Neural cell (in vitro differentiated cells): ENCODE data around the gene CEACAM18. TPM values are rescaled to one million over a fixed set of nuclear protein-coding genes. Genes with fewer than 3 reads are reported as not detected.

Experiments used
- H2AFZ ChIP-seq: fragments of 200-600, 300-800 bp; sonication (generic), shearing (Covaris generic); 2 replicates; pipeline ENCODE4 v1.6.0; 2014; ENCODE audit warnings: low read depth, mild to moderate bottlenecking, antibody characterized with exemption, low read length, moderate library complexity
- H3F3A ChIP-seq: fragments of 200-600 bp; shearing (Covaris generic); 2 replicates; pipeline ENCODE4 v1.6.1; 2016; ENCODE audit warnings: mild to moderate bottlenecking, moderate library complexity, mixed read lengths, antibody characterized with exemption, low read length; ENCODE audit not compliant: insufficient read depth, poor library complexity, severe bottlenecking
- H3K27ac ChIP-seq: fragments of 200-600, 300-800 bp; sonication (generic), shearing (Covaris generic); 2 replicates; pipeline ENCODE4 v1.5.1; 2014; ENCODE audit warnings: mild to moderate bottlenecking, low read length, moderate library complexity
- H3K27me3 ChIP-seq: fragments of 300-800, 200-600 bp; sonication (generic), shearing (Covaris generic); 2 replicates; pipeline ENCODE4 v1.6.0; 2014; ENCODE audit warnings: mild to moderate bottlenecking, low read depth, low read length, moderate library complexity; ENCODE audit not compliant: insufficient read depth
- H3K36me3 ChIP-seq: fragments of 300-800, 200-600 bp; sonication (generic), shearing (Covaris generic); 2 replicates; pipeline ENCODE4 v1.5.1; 2014; ENCODE audit warnings: mild to moderate bottlenecking, antibody characterized with exemption, low read length, moderate library complexity; ENCODE audit not compliant: insufficient read depth
- H3K4me2 ChIP-seq: fragments of 300-800, 200-600 bp; sonication (generic), shearing (Covaris generic); 2 replicates; pipeline ENCODE4 v1.6.0; 2014; ENCODE audit warnings: mild to moderate bottlenecking, low read length
- H3K4me3 ChIP-seq: fragments of 300-800, 200-600 bp; sonication (generic), shearing (Covaris generic); 2 replicates; pipeline ENCODE4 v1.5.1; 2014; ENCODE audit warnings: mild to moderate bottlenecking, low read length, moderate library complexity
- H3K79me2 ChIP-seq: fragments of 200-600 bp; shearing (Covaris generic); replicated peaks from 2 replicates; pipeline ENCODE4 v1.6.0; 2014; ENCODE audit warnings: mild to moderate bottlenecking, low read length, moderate library complexity; ENCODE audit not compliant: insufficient read depth
- H3K9ac ChIP-seq: fragments of 300-800, 200-600 bp; sonication (generic), shearing (Covaris generic); 2 replicates; pipeline ENCODE4 v1.6.1; 2016; ENCODE audit warnings: mild to moderate bottlenecking, low read length, mixed read lengths
- H3K9me2 ChIP-seq: fragments of 200-600 bp; shearing (Covaris generic); 2 replicates; pipeline ENCODE4 v1.6.1; 2016; ENCODE audit warnings: mild to moderate bottlenecking, low read length, mixed read lengths; ENCODE audit not compliant: insufficient read depth
- H3K9me3 ChIP-seq: fragments of 200-600, 300-800 bp; sonication (generic), shearing (Covaris generic); 2 replicates; pipeline ENCODE4 v1.6.1; 2016; ENCODE audit warnings: mild to moderate bottlenecking, mixed run types, low read length, moderate library complexity, mixed read lengths
- H4K20me1 ChIP-seq: fragments of 200-600 bp; shearing (Covaris generic); 2 replicates; pipeline ENCODE4 v1.6.1; 2016; ENCODE audit warnings: mild to moderate bottlenecking, mixed run types; ENCODE audit not compliant: insufficient read depth
- EP300 ChIP-seq: fragments of 450-650 bp; conservative IDR thresholded peaks from 2 replicates; pipeline ENCODE4 v1.6.1; 2014; ENCODE audit warnings: antibody characterized with exemption, mild to moderate bottlenecking, moderate library complexity; ENCODE audit not compliant: poor library complexity, severe bottlenecking
- EZH2 ChIP-seq: fragments of 200-600, 300-800 bp; shearing (Covaris generic), sonication (generic); IDR thresholded peaks from 2 replicates; pipeline ENCODE4 v1.6.1; 2014; ENCODE audit warnings: antibody characterized with exemption, low read length, borderline replicate concordance, mild to moderate bottlenecking; ENCODE audit not compliant: insufficient read depth, poor library complexity, severe bottlenecking
- MXI1 ChIP-seq: fragments of 450-650 bp; conservative IDR thresholded peaks from 2 replicates; pipeline ENCODE4 v1.6.1; 2014; ENCODE audit warnings: antibody characterized with exemption, mild to moderate bottlenecking; ENCODE audit not compliant: poor library complexity, severe bottlenecking
- POLR2AphosphoS5 ChIP-seq: IDR thresholded peaks from 2 replicates; pipeline ENCODE4 v1.6.1; 2012
- RAD21 ChIP-seq: fragments of 450-650 bp; conservative IDR thresholded peaks from 2 replicates; pipeline ENCODE4 v1.6.1; 2014; ENCODE audit warnings: antibody characterized with exemption, mild to moderate bottlenecking, moderate library complexity
- REST ChIP-seq: IDR thresholded peaks from 2 replicates; pipeline ENCODE4 v1.6.1; 2012; ENCODE audit warnings: borderline replicate concordance
- SMC3 ChIP-seq: fragments of 450-650 bp; conservative IDR thresholded peaks from 2 replicates; pipeline ENCODE4 v1.6.1; 2014; ENCODE audit warnings: antibody characterized with exemption, mild to moderate bottlenecking, moderate library complexity; ENCODE audit not compliant: poor library complexity
- TAF1 ChIP-seq: IDR thresholded peaks from 2 replicates; pipeline ENCODE4 v1.6.1; 2012; ENCODE audit warnings: low read depth
- polyA minus RNA-seq: library from RNA; depleted of rRNA, polyadenylated mRNA; stranded (reverse); fragments of >200 nt; gene quantifications from 2 replicates; pipeline ENCODE4 v1.2.3, GENCODE V29; 2014
- polyA plus RNA-seq: library from polyadenylated mRNA; depleted of rRNA; stranded (reverse); fragments of >200 nt; gene quantifications from 2 replicates; pipeline ENCODE4 v1.2.3, GENCODE V29; 2014
- TF ChIP-seq, protein P1 (sequence below): fragments of 450-650 bp; IDR thresholded peaks from 2 replicates; pipeline ENCODE4 v1.5.1; 2014; ENCODE audit warnings: antibody characterized with exemption, mild to moderate bottlenecking, moderate library complexity; ENCODE audit not compliant: poor library complexity, severe bottlenecking

CEACAM18 gene
- polyA plus RNA-seq (not detected in 2 replicates), polyA minus RNA-seq (not detected in 2 replicates)

DNA sequence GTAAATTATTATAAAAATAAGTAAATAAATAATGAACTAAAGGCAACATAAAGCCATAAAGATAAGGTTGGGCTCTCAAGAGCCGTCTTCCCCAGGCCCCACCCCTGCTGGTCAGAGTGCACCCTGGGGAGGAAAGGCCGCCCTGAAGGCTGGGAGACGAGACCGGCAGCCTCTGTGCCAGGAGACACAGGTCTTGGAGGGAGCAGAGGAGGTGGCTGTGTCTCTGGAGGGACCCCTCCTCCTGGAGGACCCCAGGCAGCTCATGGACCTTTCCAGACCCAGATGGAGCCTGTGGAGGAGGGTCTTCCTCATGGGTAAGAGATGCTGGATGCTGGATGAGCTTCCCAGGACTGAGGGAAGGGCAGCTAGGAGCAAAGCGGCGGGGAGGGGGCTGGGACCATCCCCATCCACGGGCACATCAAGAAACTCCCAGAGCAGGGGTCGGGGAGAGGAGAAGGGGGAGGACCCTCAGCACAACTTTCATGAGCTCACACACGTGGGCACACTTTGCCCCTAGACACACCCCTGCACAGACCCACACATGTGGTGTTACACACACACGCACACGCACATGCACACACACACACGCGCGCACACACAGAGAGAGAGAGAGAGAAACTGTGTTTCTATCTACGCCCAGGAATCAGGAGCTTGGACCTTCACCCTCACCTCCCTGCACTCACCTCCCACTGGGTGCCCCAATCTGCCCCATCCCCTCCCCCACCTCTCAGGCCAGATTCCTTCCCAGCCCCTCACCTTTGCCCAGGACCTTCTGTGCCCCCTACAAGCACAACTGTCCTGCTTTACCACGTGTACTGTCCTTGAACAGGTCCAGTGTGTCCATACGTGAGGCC is at the start of gene CEACAM18:
CEACAM18 (plus strand) TSS at position 159 of the 854 bp plus-strand sequence.
- no peaks in the 10 kb centered on the region for H3K9me3 ChIP-seq
- no peak within 1 kb of the TSS for H2AFZ ChIP-seq
- no peak within 1 kb of the TSS for H3K27ac ChIP-seq
- no peaks in the 10 kb centered on the region for H4K20me1 ChIP-seq
- no peaks in the 10 kb centered on the region for H3K79me2 ChIP-seq
- no peaks in the 10 kb centered on the region for H3K9me2 ChIP-seq
- no peak within 1 kb of the TSS for H3K9ac ChIP-seq
- no peaks in the 10 kb centered on the region for H3K36me3 ChIP-seq
- H3F3A ChIP-seq = no peaks in the 10 kb centered on the region
- H3K27me3 ChIP-seq = no peaks in the 10 kb centered on the region
- H3K4me3 ChIP-seq = no peak within 1 kb of the TSS
- no peak within 1 kb of the TSS for H3K4me2 ChIP-seq
- no peak for TF ChIP-seq EP300
- TF ChIP-seq SMC3 = no peak
- no peak for TF ChIP-seq TAF1
- TF ChIP-seq RAD21 = no peak
- no peak for TF ChIP-seq MXI1
- TF ChIP-seq, protein P1, sequence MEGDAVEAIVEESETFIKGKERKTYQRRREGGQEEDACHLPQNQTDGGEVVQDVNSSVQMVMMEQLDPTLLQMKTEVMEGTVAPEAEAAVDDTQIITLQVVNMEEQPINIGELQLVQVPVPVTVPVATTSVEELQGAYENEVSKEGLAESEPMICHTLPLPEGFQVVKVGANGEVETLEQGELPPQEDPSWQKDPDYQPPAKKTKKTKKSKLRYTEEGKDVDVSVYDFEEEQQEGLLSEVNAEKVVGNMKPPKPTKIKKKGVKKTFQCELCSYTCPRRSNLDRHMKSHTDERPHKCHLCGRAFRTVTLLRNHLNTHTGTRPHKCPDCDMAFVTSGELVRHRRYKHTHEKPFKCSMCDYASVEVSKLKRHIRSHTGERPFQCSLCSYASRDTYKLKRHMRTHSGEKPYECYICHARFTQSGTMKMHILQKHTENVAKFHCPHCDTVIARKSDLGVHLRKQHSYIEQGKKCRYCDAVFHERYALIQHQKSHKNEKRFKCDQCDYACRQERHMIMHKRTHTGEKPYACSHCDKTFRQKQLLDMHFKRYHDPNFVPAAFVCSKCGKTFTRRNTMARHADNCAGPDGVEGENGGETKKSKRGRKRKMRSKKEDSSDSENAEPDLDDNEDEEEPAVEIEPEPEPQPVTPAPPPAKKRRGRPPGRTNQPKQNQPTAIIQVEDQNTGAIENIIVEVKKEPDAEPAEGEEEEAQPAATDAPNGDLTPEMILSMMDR = no peak
- no peak for TF ChIP-seq EZH2
- TF ChIP-seq REST = no peak
- TF ChIP-seq POLR2AphosphoS5 = no peak

DNA sequence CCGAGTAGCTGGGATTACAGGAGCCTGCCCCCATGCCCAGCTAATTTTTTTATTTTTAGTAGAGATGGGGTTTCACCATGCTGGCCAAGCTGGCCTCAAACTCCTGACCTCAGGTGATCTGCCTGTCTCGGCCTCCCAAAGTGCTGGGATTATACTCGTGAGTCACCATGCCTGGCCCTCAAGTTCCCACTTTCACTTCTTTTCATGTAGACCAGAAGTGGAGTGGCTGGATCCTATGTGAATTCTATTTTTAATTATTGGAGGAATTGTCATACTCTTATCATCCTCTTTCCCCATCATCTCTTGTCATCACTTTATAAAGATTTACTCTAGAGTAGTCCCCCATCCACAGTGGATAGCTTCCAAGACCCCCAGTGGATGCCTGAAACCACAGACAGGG is 48.1 kb upstream of the CEACAM18 start:
- Histone ChIP-seq H3K36me3 (no peaks in the 10 kb centered on the region), H3K9ac (no peak overlapping the region), H3K9me3 (no peaks in the 10 kb centered on the region), H3K79me2 (no peaks in the 10 kb centered on the region), H3K27me3 (no peaks in the 10 kb centered on the region), H3K9me2 (no peaks in the 10 kb centered on the region), H3K4me3 (no peak overlapping the region), H3K27ac (no peak overlapping the region), H3K4me2 (no peak overlapping the region), H4K20me1 (no peaks in the 10 kb centered on the region), H2AFZ (no peak overlapping the region), H3F3A (no peaks in the 10 kb centered on the region)
- TF ChIP-seq MXI1 = no peak
- TF ChIP-seq RAD21 = no peak
